GM21367 (cell line): ENCODE results near the gene MGST1.

Source experiments
- ATAC-seq: cut with Tn5 transposase; IDR thresholded peaks from one replicate; pipeline ENCODE4 v1.9.1; 2021; ENCODE audit not compliant: unreplicated experiment

Gene MGST1, protein sequence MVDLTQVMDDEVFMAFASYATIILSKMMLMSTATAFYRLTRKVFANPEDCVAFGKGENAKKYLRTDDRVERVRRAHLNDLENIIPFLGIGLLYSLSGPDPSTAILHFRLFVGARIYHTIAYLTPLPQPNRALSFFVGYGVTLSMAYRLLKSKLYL

GRCh38 chr12:16347391-16348298 lies at the start of gene MGST1:
Gene MGST1, plus strand, starts transcription at chr12:16347645. Its CDS starts 6,608 bp downstream, at chr12:16354253.
- no peak for ATAC-seq

- no peak for ATAC-seq
These were observed 48.0 kb upstream of the MGST1 start for GRCh38 chr12:16299403-16299802.

- no peak for ATAC-seq
These were observed 47.3 kb upstream of the MGST1 start for GRCh38 chr12:16300122-16300521.

DNA sequence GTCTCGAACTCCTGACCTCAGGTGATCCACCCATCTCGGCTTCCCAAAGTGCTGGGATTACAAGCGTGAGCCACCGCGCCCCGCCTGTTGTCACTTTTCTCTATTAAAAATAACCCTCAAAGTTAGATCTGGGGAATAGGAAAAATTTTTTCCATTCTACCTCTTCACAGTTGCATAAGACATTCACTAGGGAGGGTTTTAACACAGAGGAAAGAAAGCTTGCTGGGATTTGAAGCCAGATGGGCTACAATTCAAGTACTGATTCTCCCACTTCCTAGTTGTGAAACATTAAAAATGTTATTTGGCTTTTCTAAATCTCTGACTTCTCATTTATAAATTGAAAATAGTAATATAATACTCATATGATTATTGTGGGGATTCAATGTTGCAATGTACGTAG lies 46.7 kb upstream of the MGST1 start:
- ATAC-seq, result no peak

GRCh38 chr12:16303939-16304338 lies 43.5 kb upstream of the MGST1 start:
- no peak for ATAC-seq

DNA sequence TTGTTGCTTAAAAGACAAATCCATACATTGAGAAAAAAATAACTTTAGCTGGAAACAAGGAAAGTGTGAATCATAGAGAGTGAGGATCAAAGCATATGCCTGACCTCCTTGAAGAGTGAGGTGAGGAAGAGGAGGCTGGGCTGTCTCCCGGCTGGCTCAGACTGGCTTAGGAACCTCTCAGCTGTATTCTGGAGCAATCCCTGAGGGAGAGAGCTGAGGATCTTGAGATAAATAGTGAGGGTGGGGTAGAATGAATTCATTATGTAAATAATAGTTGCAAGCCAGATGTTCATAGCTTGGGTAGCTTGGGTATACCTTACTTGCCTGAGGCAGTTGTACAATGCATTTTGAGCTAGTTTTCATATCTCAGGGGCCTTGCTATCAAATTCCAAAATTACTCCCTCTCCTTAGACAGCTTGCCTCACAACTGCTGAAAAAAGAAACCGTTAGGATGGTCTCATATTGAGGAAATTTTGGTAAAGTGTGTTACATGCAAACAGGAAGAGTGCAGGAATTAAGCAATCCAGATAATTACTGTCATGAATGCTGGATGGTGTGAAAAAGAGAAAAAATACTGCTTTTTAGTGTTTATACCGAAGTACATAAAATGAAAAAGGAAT lies 39.5 kb upstream of the MGST1 start:
- no peak for ATAC-seq

DNA sequence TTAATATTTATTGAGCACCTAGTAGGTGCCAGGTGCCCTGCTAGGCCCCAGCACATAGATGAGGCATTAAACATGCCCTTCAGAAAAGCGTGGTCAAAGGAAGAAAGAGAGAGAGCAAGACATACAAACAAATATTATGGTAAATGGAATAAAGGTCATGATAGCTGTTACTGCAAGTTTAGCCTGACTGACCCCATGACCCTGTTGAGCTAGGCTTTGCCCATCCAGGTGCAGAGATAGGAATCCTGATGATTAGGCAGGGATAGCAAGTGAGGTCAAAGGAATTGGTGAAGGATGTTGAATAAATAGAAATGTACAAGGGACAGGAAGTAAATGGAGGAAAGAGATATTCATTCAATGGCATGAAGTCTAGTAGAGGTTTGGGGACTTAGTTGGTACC lies 36.5 kb upstream of the MGST1 start:
- ATAC-seq, result no peak

DNA sequence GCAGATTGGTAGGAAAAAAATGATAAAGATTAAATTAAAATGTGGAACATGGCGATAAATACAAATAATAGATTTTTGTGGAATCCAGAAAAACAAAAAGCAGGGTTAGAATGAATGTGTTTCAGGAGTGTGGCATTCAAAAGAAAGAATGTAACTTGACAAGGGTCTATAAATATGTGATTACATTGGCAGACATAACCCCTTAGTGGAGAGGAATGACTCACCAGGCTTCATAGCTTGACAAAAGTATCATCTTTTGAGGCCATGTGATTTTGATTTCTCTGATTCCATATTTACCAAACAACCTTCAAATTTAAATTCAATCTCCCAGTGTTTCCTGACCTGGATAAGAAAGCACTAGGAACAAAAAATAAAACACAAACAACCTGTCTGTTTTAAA lies 24.4 kb upstream of the MGST1 start:
- no peak for ATAC-seq

DNA sequence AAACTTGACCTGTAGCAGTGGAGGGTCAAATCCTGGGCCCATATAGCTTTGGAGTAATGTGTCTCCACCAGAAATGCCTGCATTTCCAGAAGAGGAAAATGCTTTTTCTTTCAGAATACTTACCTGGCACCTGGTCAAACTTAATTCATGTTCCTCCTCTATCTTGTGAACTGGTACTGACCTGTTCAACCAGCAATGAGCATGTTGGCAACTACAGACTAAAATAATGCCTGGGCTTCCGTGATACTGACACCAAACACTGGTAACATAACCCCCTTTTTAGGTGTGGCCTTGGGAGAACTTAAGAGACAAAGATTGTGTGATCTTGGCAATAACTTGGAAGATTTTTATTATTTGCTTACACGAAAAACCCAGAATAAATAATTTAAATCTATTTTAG lies 23.8 kb upstream of the MGST1 start:
- ATAC-seq, result no peak

GRCh38 chr12:16324272-16324671 lies 23.2 kb upstream of the MGST1 start:
- no peak for ATAC-seq

- no peak for ATAC-seq
These were observed 22.7 kb upstream of the MGST1 start for GRCh38 chr12:16324772-16325171.

GRCh38 chr12:16325426-16325825 lies 22.0 kb upstream of the MGST1 start:
- no peak for ATAC-seq

DNA sequence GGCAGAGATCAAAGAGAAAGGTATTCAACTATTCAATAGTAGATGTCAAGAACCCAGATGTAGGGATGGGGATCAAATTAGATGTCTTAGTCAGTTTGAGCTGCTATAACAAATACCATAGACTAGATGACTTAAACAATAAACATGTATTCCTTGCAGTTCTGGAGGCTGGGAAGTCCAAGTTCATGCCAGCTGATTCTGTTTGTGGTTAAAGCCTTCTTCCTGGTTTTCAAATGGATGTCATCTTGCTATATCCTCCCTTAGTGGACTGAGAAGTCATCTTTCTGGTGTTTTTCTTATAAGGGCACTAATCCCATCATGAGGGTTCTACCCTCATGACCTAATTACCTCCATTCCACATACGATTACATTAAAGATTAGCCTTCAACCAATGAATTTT lies 19.5 kb upstream of the MGST1 start:
- no peak for ATAC-seq

- ATAC-seq, result no peak
These were observed 17.9 kb upstream of the MGST1 start for GRCh38 chr12:16329594-16329993.

- no peak for ATAC-seq
These were observed 16.9 kb upstream of the MGST1 start for GRCh38 chr12:16330560-16330959.

GRCh38 chr12:16331998-16332397 lies 15.4 kb upstream of the MGST1 start:
- ATAC-seq, result no peak

GRCh38 chr12:16335838-16336237 lies 11.6 kb upstream of the MGST1 start:
- no peak for ATAC-seq

- ATAC-seq, result no peak
These were observed 3.2 kb upstream of the MGST1 start for GRCh38 chr12:16344269-16344668.

DNA sequence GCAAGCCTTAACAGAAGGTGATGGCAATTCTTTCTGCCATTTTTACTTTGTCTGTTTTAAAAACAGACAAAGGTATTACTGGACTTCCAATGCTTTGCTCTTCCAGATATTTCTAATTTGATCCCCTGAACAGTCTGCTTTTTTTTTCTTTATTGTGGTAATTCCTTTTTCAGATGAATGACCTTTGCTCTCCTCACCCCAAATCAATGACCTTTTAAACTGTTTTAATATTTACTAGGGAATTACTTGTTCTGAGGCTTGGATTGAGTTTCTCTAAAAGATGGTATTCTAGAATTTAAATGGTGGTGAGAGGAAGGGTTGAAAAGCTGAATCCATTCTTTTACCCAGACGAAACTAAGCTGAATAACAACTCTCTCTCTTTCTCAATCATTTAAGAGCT lies 2.3 kb upstream of the MGST1 start:
- ATAC-seq, result no peak

GRCh38 chr12:16346958-16347357 lies 487 bp upstream of the MGST1 start:
- no peak for ATAC-seq

- peak; percentile 51 for ATAC-seq
These were observed 1.1 kb downstream of the MGST1 start for GRCh38 chr12:16348435-16349130.

GRCh38 chr12:16349131-16349460 lies 1.7 kb downstream of the MGST1 start:
- ATAC-seq, result no peak
